Immature natural killer cell (primary cell): ENCODE measurements around the gene GRWD1. TPM values are rescaled to one million over a fixed set of nuclear protein-coding genes. Genes with fewer than 3 reads are reported as not detected.

Experiments
- DNase-seq, 3 donors: peaks; one replicate each; pipeline ENCODE4 v3.0.0; 2022; ENCODE audit warnings: mixed read lengths in 1 of 3
- H3K27ac Mint-ChIP-seq, 6 donors: one replicate each; pipeline ENCODE4 v1.8.0; 2020; ENCODE audit warnings: mixed read lengths in 6 of 6, mild to moderate bottlenecking in 5 of 6, inconsistent platforms in 4 of 6, moderate library complexity in 3 of 6
- H3K27me3 Mint-ChIP-seq, 3 donors: one replicate each; pipeline ENCODE4 v1.8.0; 2020 to 2021; ENCODE audit warnings: low read depth in 3 of 3, mild to moderate bottlenecking in 3 of 3, mixed read lengths in 3 of 3, moderate library complexity in 3 of 3, inconsistent platforms in 1 of 3
- H3K36me3 Mint-ChIP-seq, 3 donors: one replicate each; pipeline ENCODE4 v1.8.0; 2020; ENCODE audit warnings: mixed read lengths in 3 of 3, inconsistent platforms in 2 of 3, mild to moderate bottlenecking in 2 of 3
- H3K4me1 Mint-ChIP-seq, 2 donors: one replicate each; pipeline ENCODE4 v1.8.0; 2020; ENCODE audit warnings: inconsistent platforms in 2 of 2, mild to moderate bottlenecking in 2 of 2, mixed read lengths in 2 of 2, moderate library complexity in 1 of 2
- H3K4me3 Mint-ChIP-seq, 5 donors: one replicate each; pipeline ENCODE4 v1.8.0; 2020; ENCODE audit warnings: mild to moderate bottlenecking in 5 of 5, mixed read lengths in 5 of 5, inconsistent platforms in 3 of 5, moderate library complexity in 3 of 5
- H3K9me3 Mint-ChIP-seq, 6 donors: one replicate each; pipeline ENCODE4 v1.8.0; 2020; ENCODE audit warnings: mild to moderate bottlenecking in 6 of 6, mixed read lengths in 6 of 6, inconsistent platforms in 4 of 6, moderate library complexity in 3 of 6
- polyA plus RNA-seq, 3 donors: library from polyadenylated mRNA; unstranded; fragments of 300-500 nt; fragmentation: Illumina TruSeq; gene quantifications; one replicate each; pipeline ENCODE4 v1.2.3, GENCODE V29; 2021

GRWD1 gene
- polyA plus RNA-seq = 10 to 100 TPM; 32.3 to 42.4 (median 34.6) TPM

DNA sequence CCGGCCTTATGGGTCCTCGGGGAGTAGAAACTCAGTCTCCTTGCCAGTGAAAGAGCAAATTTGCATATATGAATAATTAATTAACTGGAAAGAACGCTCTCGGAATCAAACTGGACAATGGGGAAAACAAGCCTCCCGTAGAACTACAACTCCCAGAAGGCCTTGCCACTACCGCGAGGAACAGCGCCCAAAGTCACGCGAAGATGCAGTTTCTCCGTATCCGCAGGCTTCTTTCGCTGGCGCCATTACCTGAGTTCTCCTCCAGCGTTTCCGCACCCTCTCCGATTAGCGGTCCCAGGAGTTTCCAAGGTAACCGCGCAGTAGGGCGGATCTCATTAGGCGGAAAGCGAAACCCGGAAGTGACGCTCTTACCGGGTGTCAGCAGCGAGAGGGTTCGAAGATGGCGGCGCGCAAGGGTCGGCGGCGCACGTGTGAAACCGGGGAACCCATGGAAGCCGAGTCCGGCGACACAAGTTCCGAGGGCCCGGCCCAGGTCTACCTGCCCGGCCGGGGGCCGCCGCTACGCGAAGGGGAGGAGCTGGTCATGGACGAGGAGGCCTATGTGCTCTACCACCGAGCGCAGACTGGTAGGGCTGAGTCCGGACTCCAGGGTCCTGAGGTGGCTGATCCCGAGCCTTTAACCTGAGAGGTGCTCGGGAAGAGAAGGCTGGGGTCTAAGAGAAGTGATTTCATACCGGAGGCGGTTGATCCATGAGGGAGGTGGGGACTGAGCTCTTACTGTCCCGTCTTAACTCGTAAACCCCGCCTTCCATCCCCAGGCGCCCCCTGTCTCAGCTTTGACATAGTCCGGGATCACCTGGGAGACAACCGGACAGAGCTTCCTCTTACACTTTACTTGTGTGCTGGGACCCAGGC, at the start of gene GRWD1:
GRWD1 (plus strand) TSS at position 378 of the 876 bp plus-strand sequence; CDS start at position 401, 23 bp downstream.
- peaks cover 29 to 41% of the 10 kb centered on the region in 2 donors for H3K4me1 Mint-ChIP-seq
- H3K36me3 Mint-ChIP-seq = peaks cover 13 to 23% (median 18%) of the 10 kb centered on the region in 3 donors
- peak within 1 kb of the TSS; percentile 97 to 100 (median 99) for H3K4me3 Mint-ChIP-seq
- H3K27me3 Mint-ChIP-seq = peaks cover 13 to 25% (median 22%) of the 10 kb centered on the region in 3 donors
- DNase-seq = peak; percentile 85 to 89 (median 86)
- H3K9me3 Mint-ChIP-seq = no peaks in the 10 kb centered on the region
- H3K27ac Mint-ChIP-seq = peak within 1 kb of the TSS; percentile 95 to 100 (median 99)

DNA sequence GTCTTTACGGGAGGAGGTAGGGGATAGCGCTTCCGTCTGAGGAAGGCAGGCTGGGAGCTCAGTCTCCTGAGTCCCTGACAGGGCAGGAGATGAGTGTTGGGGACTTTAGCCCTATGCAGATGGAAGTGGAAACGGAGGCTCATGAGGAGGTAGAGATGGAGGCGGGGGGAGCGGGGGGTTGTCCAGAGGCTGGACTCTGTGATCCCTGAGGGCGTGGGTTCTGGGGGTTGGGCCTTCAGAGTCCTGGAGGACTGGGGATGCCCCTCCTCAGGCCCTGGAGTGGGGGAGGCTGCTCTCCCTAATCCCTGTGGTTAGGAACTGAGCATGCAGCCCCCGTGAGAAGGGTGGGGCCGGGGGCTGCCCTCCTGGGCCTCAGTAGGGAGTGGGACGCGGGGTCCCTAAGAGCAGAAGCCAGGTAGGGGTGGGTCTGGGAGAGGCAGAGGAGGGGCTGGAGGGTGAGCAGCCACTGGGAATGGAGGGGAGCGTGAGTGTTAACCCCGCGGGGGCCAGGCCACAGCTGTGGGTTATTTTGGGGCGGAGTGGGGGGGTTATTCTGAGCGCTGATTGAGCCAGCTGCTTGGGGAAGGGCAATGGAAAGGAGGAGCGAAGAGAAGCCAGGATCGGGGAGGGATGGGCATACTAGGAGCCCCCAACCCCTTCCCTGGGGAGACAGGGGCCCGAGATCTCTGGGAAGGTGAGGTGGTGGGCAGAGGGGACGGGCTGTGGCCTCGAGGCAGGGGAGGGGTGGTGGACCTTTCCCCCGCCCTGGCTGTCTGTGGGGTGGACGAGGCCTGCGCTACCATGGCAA, 49.6 kb upstream of the GRWD1 start:
- peaks cover 4 to 33% (median 21%) of the 10 kb centered on the region in 3 donors for H3K27me3 Mint-ChIP-seq
- H3K4me3 Mint-ChIP-seq = peak overlapping the region in 2 of 5 donors; percentile 9 to 38
- no peak overlapping the region for H3K27ac Mint-ChIP-seq
- DNase-seq = no peak
- H3K9me3 Mint-ChIP-seq = peaks cover 0 to 2% (median 0%) of the 10 kb centered on the region in 6 donors
- H3K4me1 Mint-ChIP-seq = peaks cover 39% of the 10 kb centered on the region in 2 donors
- H3K36me3 Mint-ChIP-seq = peaks cover 0 to 4% (median 0%) of the 10 kb centered on the region in 3 donors

DNA sequence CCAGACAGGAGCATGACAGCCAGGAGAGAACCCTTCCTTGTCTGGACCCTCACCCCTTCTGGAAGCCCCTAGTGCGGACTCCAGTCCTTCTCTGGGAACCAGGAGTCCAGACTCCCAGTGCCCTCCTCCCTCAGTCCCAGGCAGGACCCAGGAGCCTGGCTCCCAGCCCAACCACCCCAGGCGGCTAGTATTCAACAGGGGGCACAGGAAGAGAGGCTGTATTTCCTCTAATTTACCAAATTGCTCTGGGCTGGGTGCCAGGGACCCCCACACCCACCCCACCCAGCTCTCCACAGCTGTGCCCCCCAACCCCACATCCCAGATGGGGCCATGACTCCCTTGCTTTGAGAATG, 49.0 kb upstream of the GRWD1 start:
- no peak overlapping the region for H3K4me3 Mint-ChIP-seq
- H3K9me3 Mint-ChIP-seq = peaks cover 0 to 2% (median 0%) of the 10 kb centered on the region in 6 donors
- H3K27me3 Mint-ChIP-seq = peaks cover 4 to 30% (median 21%) of the 10 kb centered on the region in 3 donors
- no peak for DNase-seq
- H3K27ac Mint-ChIP-seq = no peak overlapping the region
- peaks cover 0 to 4% (median 0%) of the 10 kb centered on the region in 3 donors for H3K36me3 Mint-ChIP-seq
- H3K4me1 Mint-ChIP-seq = peaks cover 40 to 41% of the 10 kb centered on the region in 2 donors

DNA sequence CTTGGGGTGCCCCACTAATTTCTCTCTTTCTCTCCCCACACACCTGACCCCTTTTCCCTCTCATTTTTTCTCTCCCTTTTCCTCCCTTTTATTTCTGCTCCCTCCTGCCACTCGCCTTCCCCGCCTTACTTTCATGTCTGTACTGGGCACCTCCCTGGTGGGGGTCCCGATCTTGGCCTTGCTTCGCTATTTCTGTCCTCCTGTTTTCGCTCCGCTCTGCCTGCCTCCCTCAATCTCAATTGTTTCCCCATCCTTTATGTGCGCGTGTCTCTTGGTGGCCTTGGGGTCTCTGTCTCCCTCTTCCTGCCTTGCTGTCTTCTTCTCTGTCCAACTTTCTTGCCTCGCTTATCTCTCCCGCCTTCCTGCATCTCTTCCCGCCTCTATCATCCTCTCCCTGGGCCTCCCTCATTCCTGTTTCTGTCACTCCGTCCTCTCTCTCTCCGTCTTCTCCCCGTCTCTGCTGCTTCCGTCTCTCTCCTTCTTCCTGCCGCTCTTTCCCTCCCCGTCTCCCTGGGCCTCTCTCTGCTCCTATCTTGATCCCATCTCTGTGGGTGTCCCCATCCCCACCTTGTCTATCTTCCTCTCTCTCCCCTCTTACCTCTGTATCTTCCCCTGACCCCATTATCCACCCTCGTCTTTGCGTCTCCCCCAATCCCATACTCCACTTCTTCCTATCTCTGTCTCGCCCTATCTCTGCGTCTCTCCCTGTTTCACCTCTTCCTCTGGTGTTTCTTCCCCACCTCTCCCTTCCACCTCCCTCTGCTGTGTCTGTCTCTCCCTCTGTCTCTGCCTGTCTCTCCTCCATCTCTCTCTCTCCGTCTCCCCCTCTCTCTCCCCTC, 48.3 kb upstream of the GRWD1 start:
- Mint-ChIP-seq H3K36me3 (peaks cover 0 to 4% (median 0%) of the 10 kb centered on the region in 3 donors), H3K4me1 (peaks cover 44 to 47% of the 10 kb centered on the region in 2 donors), H3K4me3 (peak overlapping the region; percentile 85 to 91 (median 87)), H3K27me3 (peaks cover 4 to 30% (median 21%) of the 10 kb centered on the region in 3 donors), H3K27ac (peak overlapping the region in 5 of 6 donors; percentile 70 to 88 (median 83)), H3K9me3 (peaks cover 0 to 2% (median 0%) of the 10 kb centered on the region in 6 donors)
- DNase-seq = no peak

DNA sequence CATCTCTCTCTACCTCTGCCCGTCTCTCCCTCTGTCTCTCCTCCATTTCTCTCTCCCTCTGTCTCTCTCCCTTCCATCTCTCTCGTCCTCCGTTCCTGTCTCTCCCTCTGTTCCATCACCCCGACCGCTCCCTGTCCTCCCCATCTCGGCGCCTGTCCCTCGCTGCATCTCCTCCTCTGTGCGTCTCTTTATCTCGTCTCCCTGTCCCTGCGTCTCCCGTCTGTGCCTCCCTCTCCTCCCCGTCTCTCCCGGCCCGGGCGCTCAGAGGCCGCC, 47.7 kb upstream of the GRWD1 start:
- Mint-ChIP-seq H3K9me3 (peaks cover 0 to 2% (median 0%) of the 10 kb centered on the region in 6 donors), H3K27ac (peak overlapping the region in 5 of 6 donors; percentile 70 to 88 (median 83)), H3K4me1 (peaks cover 49 to 52% of the 10 kb centered on the region in 2 donors), H3K36me3 (peaks cover 0 to 4% (median 0%) of the 10 kb centered on the region in 3 donors), H3K27me3 (peaks cover 4 to 26% (median 21%) of the 10 kb centered on the region in 3 donors), H3K4me3 (peak overlapping the region; percentile 85 to 91 (median 87))
- no peak for DNase-seq

DNA sequence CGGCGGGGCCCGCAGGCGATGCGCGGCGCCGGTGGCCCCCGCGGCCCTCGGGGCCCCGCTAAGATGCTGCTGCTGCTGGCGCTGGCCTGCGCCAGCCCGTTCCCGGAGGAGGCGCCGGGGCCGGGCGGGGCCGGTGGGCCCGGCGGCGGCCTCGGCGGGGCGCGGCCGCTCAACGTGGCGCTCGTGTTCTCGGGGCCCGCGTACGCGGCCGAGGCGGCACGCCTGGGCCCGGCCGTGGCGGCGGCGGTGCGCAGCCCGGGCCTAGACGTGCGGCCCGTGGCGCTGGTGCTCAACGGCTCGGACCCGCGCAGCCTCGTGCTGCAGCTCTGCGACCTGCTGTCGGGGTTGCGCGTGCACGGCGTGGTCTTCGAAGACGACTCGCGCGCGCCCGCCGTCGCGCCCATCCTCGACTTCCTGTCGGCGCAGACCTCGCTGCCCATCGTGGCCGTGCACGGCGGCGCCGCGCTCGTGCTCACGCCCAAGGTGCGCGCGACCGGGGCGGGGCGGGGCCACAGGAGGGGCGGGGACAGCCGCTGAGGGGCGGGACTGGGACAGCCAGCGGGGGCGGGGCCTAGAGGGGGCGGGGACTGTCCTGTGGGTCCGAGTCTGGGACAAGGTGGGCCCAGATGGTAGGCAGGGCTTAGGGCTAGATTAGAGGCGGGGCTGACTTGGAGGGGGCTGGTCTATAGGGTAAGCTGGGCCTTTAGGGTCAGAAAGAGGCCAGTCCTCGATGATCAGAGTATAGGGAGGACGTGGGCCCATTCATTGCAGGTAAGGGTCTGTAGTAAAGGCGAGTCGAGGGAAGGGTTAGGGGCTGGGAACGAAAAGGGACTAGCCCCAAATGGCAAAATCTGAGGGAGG, 47.2 kb upstream of the GRWD1 start:
- H3K27ac Mint-ChIP-seq = peak overlapping the region in 5 of 6 donors; percentile 23 to 74 (median 47)
- H3K9me3 Mint-ChIP-seq = peaks cover 0 to 2% (median 0%) of the 10 kb centered on the region in 6 donors
- DNase-seq = peak; percentile 86 to 90 (median 90)
- H3K4me1 Mint-ChIP-seq = peaks cover 55 to 58% of the 10 kb centered on the region in 2 donors
- peak overlapping the region; percentile 42 to 80 (median 66) for H3K4me3 Mint-ChIP-seq
- H3K36me3 Mint-ChIP-seq = peaks cover 0 to 4% (median 0%) of the 10 kb centered on the region in 3 donors
- peaks cover 4 to 25% (median 24%) of the 10 kb centered on the region in 3 donors for H3K27me3 Mint-ChIP-seq

DNA sequence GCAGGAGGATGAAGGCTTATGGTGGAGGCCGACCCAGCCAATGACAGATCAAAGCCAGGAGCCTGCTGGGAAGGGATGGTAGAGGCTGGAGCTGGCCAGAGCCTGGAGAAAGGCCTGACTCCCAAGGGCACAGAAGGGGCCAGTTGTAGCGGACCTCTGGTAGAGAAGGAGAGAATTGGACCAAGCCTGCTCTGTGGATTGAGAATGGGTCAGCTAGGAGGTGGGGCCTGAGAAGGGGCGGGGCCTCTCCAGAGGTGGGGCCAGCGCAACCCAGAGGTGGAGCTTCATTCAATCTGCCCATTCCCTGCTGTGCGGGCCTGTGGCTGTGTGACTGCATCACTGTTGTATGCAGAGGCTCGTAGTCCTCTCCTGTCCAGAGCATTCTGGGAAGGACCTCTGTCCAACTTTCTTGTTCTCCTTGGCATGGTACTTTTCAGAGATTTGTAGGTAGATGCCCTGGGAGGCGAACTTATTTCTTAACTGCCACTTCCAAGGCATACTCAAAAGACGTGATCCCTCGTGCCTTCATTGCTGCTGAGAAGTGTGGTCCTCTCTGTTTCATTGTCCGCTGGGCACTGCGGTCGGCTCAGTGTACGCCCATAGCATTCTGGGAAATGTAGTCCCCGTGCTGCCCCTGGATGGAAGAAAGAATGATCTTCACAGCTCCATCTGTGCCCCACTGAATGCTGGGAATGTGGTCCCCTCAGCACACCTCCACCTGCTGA, 45.6 kb upstream of the GRWD1 start:
- Mint-ChIP-seq H3K4me1 (peaks cover 52 to 62% of the 10 kb centered on the region in 2 donors), H3K27ac (peak overlapping the region in 5 of 6 donors; percentile 23 to 83 (median 51)), H3K9me3 (no peaks in the 10 kb centered on the region), H3K27me3 (peaks cover 4 to 24% (median 18%) of the 10 kb centered on the region in 3 donors), H3K36me3 (peaks cover 0 to 4% (median 0%) of the 10 kb centered on the region in 3 donors), H3K4me3 (peak overlapping the region; percentile 24 to 59 (median 52))
- peak; percentile 32 to 41 (median 35) for DNase-seq

DNA sequence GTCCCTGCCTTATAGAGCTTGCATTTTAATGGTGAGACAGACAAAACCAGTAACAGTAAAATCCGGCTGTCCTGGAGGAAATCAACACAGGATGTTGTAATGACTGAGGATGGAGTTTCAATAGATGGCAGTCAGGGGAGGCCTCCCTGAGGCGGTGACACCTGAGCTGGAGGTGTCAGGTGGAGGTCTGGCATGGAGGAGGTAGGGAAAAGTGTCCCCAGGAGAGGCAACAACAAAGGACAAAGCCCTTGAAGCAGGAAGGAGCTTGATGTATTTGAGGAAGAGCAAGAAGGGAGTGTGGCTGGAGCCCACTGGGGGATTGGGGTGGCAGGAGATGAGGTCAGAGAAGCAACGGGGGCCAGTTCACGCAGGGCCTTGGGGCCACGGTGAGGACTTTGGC, 44.5 kb upstream of the GRWD1 start:
- Mint-ChIP-seq H3K36me3 (peaks cover 0 to 4% (median 0%) of the 10 kb centered on the region in 3 donors), H3K4me3 (peak overlapping the region in 2 of 5 donors; percentile 7 to 42), H3K9me3 (peaks cover 0 to 1% (median 0%) of the 10 kb centered on the region in 6 donors), H3K4me1 (peaks cover 50 to 62% of the 10 kb centered on the region in 2 donors), H3K27ac (peak overlapping the region in 1 of 6 donors; percentile 17), H3K27me3 (peaks cover 4 to 21% (median 15%) of the 10 kb centered on the region in 3 donors)
- no peak for DNase-seq

DNA sequence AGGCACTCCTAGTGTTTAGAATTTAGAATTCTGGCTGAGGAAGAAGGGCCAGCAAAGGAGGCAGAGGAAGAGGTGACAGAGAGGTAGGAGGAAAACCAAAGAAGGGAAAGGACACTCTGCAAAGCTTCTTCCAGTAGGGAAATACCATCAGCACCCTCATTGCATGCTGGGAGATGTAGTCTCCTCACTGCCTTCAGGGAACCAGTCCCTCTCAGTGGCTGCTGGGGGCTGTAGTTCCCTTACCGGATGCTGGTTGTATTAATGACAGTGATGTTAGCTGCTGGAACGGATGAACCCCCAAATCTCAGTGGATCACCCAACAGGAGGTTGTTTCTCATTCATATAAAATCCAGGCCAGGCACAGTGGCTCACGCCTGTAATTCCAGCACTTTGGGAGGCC, 42.2 kb upstream of the GRWD1 start:
- H3K4me3 Mint-ChIP-seq = peak overlapping the region; percentile 55 to 80 (median 57)

DNA sequence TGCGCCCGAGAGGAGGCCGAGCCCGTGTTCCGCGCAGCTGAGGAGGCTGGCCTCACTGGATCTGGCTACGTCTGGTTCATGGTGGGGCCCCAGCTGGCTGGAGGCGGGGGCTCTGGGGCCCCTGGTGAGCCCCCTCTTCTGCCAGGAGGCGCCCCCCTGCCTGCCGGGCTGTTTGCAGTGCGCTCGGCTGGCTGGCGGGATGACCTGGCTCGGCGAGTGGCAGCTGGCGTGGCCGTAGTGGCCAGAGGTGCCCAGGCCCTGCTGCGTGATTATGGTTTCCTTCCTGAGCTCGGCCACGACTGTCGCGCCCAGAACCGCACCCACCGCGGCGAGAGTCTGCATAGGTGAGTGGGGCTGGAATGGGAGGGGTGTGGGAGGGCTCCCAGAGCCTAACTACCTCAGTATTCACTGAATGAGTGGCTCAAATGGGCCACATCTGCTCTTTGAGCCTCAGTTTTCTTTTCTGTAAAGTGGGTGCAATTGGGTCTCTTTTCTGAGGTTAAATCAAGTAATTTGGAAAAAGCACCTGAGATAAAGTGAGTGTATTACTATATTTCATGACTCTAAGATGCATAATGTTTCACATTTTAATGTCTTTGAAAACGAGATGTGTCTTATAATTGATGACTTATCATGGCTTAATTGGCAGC, 40.6 kb upstream of the GRWD1 start:
- Mint-ChIP-seq H3K36me3 (no peaks in the 10 kb centered on the region), H3K27ac (no peak overlapping the region), H3K27me3 (peaks cover 3 to 15% (median 10%) of the 10 kb centered on the region in 3 donors), H3K4me1 (peaks cover 29 to 35% of the 10 kb centered on the region in 2 donors), H3K9me3 (peaks cover 0 to 2% (median 0%) of the 10 kb centered on the region in 6 donors), H3K4me3 (no peak overlapping the region)
- no peak for DNase-seq

More for the DNA sequence above, 42.2 kb upstream of the GRWD1 start:
- Mint-ChIP-seq H3K27ac (peak overlapping the region; percentile 21 to 83 (median 66)), H3K36me3 (no peaks in the 10 kb centered on the region), H3K27me3 (peaks cover 3 to 18% (median 12%) of the 10 kb centered on the region in 3 donors), H3K9me3 (peaks cover 0 to 2% (median 0%) of the 10 kb centered on the region in 6 donors), H3K4me1 (peaks cover 40 to 50% of the 10 kb centered on the region in 2 donors)
- peak; percentile 48 to 64 (median 62) for DNase-seq

DNA sequence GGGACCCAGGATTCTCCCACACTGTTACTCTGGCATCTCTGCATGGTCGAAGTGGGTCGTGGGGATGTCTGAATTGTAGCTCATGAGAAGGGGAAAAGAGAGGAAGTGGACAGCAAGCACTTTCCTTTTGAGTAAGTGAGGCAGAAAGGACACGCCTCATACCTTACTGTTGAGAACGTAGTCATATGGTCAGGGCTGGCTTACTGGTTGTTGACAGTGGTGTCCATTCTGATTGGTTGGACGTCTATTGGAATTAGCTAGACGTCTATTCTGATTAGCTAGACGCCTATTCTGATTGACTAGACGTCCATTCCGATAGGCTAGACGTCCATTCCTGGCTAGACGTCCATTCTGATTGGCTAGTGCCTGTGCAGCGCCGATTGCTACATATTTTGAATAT, 39.9 kb upstream of the GRWD1 start:
- H3K4me1 Mint-ChIP-seq = peaks cover 27 to 31% of the 10 kb centered on the region in 2 donors
- no peak overlapping the region for H3K27ac Mint-ChIP-seq
- H3K27me3 Mint-ChIP-seq = peaks cover 3 to 12% (median 10%) of the 10 kb centered on the region in 3 donors
- no peak for DNase-seq
- peaks cover 0 to 2% (median 0%) of the 10 kb centered on the region in 6 donors for H3K9me3 Mint-ChIP-seq
- no peak overlapping the region for H3K4me3 Mint-ChIP-seq
- H3K36me3 Mint-ChIP-seq = no peaks in the 10 kb centered on the region
